ENCODE data around the gene CSAD.

- TF ChIP-seq POLR2AphosphoS5 (IDR thresholded peaks at IDR 0.05; ENCODE audit: low read depth, low read length) (no peak), REST (IDR thresholded peaks at IDR 0.05; ENCODE audit: insufficient read depth in 1 of 2, low read depth in 2 of 2, low read length in 1 of 2) (no peak), TCF7L2 (IDR thresholded peaks at IDR 0.05; ENCODE audit: low read depth, low read length) (no peak), SIN3A (IDR thresholded peaks at IDR 0.05; ENCODE audit: borderline replicate concordance, insufficient read depth, low read depth, low read length) (no peak)
- TF ChIP-seq, protein P1, sequence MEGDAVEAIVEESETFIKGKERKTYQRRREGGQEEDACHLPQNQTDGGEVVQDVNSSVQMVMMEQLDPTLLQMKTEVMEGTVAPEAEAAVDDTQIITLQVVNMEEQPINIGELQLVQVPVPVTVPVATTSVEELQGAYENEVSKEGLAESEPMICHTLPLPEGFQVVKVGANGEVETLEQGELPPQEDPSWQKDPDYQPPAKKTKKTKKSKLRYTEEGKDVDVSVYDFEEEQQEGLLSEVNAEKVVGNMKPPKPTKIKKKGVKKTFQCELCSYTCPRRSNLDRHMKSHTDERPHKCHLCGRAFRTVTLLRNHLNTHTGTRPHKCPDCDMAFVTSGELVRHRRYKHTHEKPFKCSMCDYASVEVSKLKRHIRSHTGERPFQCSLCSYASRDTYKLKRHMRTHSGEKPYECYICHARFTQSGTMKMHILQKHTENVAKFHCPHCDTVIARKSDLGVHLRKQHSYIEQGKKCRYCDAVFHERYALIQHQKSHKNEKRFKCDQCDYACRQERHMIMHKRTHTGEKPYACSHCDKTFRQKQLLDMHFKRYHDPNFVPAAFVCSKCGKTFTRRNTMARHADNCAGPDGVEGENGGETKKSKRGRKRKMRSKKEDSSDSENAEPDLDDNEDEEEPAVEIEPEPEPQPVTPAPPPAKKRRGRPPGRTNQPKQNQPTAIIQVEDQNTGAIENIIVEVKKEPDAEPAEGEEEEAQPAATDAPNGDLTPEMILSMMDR (IDR thresholded peaks at IDR 0.05): no peak
Measured at GRCh38 chr12:53127169-53127568, 53.6 kb downstream of the CSAD start.
